H54 (cell line): Measurements from ENCODE around the gene MOSMO.

Experiments used
- DNase-seq: peaks from one replicate; pipeline ENCODE4 v3.0.0; 2011; ENCODE audit warnings: low spot score, mixed read lengths; ENCODE audit not compliant: insufficient read length
- FAIRE-seq: peaks from 3 replicates; lab custom pipeline; 2011; peaks lifted over from hg19 to GRCh38; lab: Jason Lieb, UNC
- POLR2A ChIP-seq: IDR thresholded peaks from 2 replicates; pipeline ENCODE4 v1.6.1; 2011; ENCODE audit warnings: low read depth, mild to moderate bottlenecking, low read length

The MOSMO gene

GRCh38 chr16:22050963-22051362, 43.1 kb downstream of the MOSMO start:
- DNase-seq (no peak), FAIRE-seq (no peak)
- TF ChIP-seq POLR2A = no peak

- DNase-seq = no peak
- no peak for FAIRE-seq
- no peak for TF ChIP-seq POLR2A
These were observed 45.1 kb downstream of the MOSMO start for GRCh38 chr16:22052980-22053379.

- FAIRE-seq = no peak
These were observed 46.0 kb downstream of the MOSMO start for GRCh38 chr16:22053921-22054341.

GRCh38 chr16:22054847-22055590, 47.1 kb downstream of the MOSMO start:
- no peak for DNase-seq
- TF ChIP-seq POLR2A = no peak
- no peak for FAIRE-seq

More at GRCh38 chr16:22053921-22054341, 46.0 kb downstream of the MOSMO start:
- TF ChIP-seq POLR2A = no peak
- DNase-seq = no peak

- no peak for FAIRE-seq
- TF ChIP-seq POLR2A = no peak
- DNase-seq = no peak
These were observed 48.0 kb downstream of the MOSMO start for GRCh38 chr16:22055881-22056280.

- no peak for FAIRE-seq
- no peak for TF ChIP-seq POLR2A
These were observed 56.1 kb downstream of the MOSMO start for GRCh38 chr16:22063888-22064467.

GRCh38 chr16:22065252-22065651, 57.3 kb downstream of the MOSMO start:
- TF ChIP-seq POLR2A = no peak
- FAIRE-seq = no peak
- DNase-seq = no peak

More at GRCh38 chr16:22063888-22064467, 56.1 kb downstream of the MOSMO start:
- no peak for DNase-seq

- TF ChIP-seq POLR2A = no peak
- DNase-seq = no peak
These were observed 62.7 kb downstream of the MOSMO start for GRCh38 chr16:22070361-22071330.

GRCh38 chr16:22071331-22071910, 63.5 kb downstream of the MOSMO start:
- FAIRE-seq (peak; percentile 27), DNase-seq (no peak)
- TF ChIP-seq POLR2A = no peak

More at GRCh38 chr16:22070361-22071330, 62.7 kb downstream of the MOSMO start:
- no peak for FAIRE-seq

- DNase-seq = no peak
These were observed 65.4 kb downstream of the MOSMO start for GRCh38 chr16:22073350-22073749.

GRCh38 chr16:22075043-22075757, 67.3 kb downstream of the MOSMO start:
- peak; percentile 55 for FAIRE-seq
- no peak for DNase-seq
- no peak for TF ChIP-seq POLR2A

More at GRCh38 chr16:22073350-22073749, 65.4 kb downstream of the MOSMO start:
- peak; percentile 15 for FAIRE-seq
- TF ChIP-seq POLR2A = no peak

GRCh38 chr16:22075776-22076175, 67.9 kb downstream of the MOSMO start:
- DNase-seq = no peak
- no peak for TF ChIP-seq POLR2A
- FAIRE-seq = no peak

GRCh38 chr16:22077700-22078313, 69.9 kb downstream of the MOSMO start:
- no peak for TF ChIP-seq POLR2A
- DNase-seq (peak; percentile 40), FAIRE-seq (peak; percentile 85)
